ENCODE data around the gene DOCK6.

GRCh38 chr19:11190501-11190900, 71.8 kb downstream of the DOCK6 start:
- TF ChIP-seq CTCF (conservative IDR thresholded peaks at IDR 0.05; ENCODE audit: low read length) = no peak
- no peak for TF ChIP-seq EZH2phosphoT487 (IDR thresholded peaks at IDR 0.05; ENCODE audit: borderline replicate concordance, low read depth, low read length)
